ENCODE results near the gene RDH13. TPM values are rescaled to one million over a fixed set of nuclear protein-coding genes. Genes with fewer than 3 reads are reported as not detected.

Gene RDH13
- total RNA-seq, 1 donor from 2014 or later: 85.7 TPM

DNA sequence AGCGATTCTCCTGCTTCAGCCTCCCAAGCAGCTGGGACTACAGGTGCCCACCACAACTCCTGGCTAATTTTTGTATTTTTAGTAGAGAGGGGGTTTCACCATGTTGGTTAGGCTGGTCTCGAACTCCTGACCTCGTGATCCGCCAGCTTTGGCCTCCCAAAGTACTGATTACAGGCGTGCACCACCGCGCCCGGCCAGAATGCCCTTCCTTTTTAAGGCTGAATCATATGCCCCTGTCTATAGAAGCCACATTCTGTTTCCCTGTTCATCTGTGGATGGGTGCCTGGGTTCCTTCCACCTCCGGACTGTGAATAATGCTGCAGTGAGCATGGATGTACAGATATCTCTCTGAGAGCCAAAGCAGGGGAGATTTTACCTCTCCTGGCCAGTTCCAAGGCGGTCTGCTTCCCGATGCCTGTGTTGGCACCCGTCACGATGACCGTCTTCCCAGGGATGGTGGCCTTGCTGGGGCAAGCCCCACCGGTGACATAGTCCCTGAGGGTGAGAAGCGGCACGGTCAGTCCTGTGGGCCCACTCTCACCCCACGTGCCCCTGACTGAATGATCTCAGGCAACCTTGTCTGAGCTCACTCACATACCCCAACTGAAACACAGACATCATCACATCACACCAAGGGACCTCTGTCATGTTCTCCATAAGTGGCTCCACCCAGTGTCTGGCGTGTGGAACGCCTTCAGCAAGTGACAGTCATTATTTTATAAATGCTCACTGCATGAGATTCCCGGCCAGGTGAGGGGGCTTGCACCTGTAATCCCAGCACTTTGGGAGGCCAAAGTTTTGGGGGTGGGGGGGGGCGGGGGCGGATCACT lies 4.0 kb downstream of the RDH13 start:
- Mint-ChIP-seq H3K27ac (peak overlapping the region; percentile 100), H3K4me3 (peak overlapping the region; percentile 34), H3K27me3 (ENCODE audit: low read depth) (no peaks in the 10 kb centered on the region), H3K36me3 (peaks cover 28% of the 10 kb centered on the region), H3K4me1 (peaks cover 40% of the 10 kb centered on the region), H3K9me3 (no peaks in the 10 kb centered on the region)
- DNase-seq (ENCODE audit: low spot score in 2 of 2, unreplicated experiment in 2 of 2): no peak
- no peak for TF ChIP-seq CTCF (IDR thresholded peaks at IDR 0.05; ENCODE audit: unreplicated experiment)

DNA sequence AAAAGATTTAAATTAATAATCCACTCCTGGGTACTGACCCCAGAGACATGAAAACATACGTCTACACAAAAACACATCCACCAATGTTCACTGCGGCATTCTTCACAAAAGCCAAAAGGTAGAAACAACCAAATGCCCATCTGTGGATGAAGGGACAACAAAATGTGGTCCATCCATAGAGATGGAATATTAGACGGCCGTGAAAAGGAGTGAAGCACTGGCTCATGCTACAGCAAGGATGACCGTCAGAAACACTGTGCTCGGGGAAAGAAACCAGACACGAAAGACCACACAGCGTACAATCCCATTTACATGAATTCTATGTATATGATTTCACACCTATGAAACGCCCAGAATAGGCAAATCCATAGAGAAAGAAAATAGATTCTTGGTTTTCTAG lies 6.1 kb downstream of the RDH13 start:
- Mint-ChIP-seq H3K36me3 (peaks cover 42% of the 10 kb centered on the region), H3K27ac (no peak overlapping the region)
- no peak for TF ChIP-seq CTCF (IDR thresholded peaks at IDR 0.05; ENCODE audit: unreplicated experiment)

DNA sequence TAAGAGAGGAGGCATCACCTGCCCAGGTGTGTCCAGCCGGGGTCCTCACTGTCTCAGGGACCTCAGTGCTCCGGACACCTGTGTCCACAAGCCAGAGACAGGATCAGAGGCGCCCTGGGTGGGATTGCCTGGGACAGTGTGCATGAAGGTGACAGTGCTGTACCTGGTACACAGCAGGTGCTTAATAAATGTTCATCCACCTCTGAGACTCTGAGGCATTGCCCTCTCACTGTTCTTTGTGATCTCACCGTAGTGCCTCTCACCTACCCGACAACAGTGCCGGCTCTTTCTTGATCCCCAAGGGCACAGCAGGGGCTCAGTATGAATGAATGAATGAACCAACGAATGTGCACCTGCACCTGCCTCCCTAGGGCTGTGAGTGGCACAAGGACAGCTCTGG lies 9.2 kb downstream of the RDH13 start:
- Mint-ChIP-seq H3K27ac (no peak overlapping the region), H3K36me3 (peaks cover 49% of the 10 kb centered on the region), H3K27me3 (ENCODE audit: low read depth) (no peaks in the 10 kb centered on the region), H3K4me1 (peaks cover 4% of the 10 kb centered on the region), H3K9me3 (no peaks in the 10 kb centered on the region), H3K4me3 (no peak overlapping the region)
- no peak for TF ChIP-seq CTCF (IDR thresholded peaks at IDR 0.05; ENCODE audit: unreplicated experiment)
- no peak for DNase-seq (ENCODE audit: low spot score in 2 of 2, unreplicated experiment in 2 of 2)

More for the DNA sequence above, 6.1 kb downstream of the RDH13 start:
- H3K4me1 Mint-ChIP-seq: peaks cover 33% of the 10 kb centered on the region
- no peak overlapping the region for H3K4me3 Mint-ChIP-seq
- no peaks in the 10 kb centered on the region for H3K27me3 Mint-ChIP-seq (ENCODE audit: low read depth)
- DNase-seq (ENCODE audit: low spot score in 2 of 2, unreplicated experiment in 2 of 2): no peak
- H3K9me3 Mint-ChIP-seq: no peaks in the 10 kb centered on the region

- Mint-ChIP-seq H3K27me3 (ENCODE audit: low read depth) (no peaks in the 10 kb centered on the region), H3K9me3 (no peaks in the 10 kb centered on the region), H3K36me3 (peaks cover 47% of the 10 kb centered on the region), H3K4me3 (no peak overlapping the region), H3K4me1 (no peaks in the 10 kb centered on the region), H3K27ac (no peak overlapping the region)
- no peak for TF ChIP-seq CTCF (IDR thresholded peaks at IDR 0.05; ENCODE audit: unreplicated experiment)
- DNase-seq (ENCODE audit: low spot score in 2 of 2, unreplicated experiment in 2 of 2): no peak
Measured at GRCh38 chr19:55050749-55051532, 12.0 kb downstream of the RDH13 start.

GRCh38 chr19:55048446-55048845 lies 14.5 kb downstream of the RDH13 start:
- H3K9me3 Mint-ChIP-seq: no peaks in the 10 kb centered on the region
- no peak for TF ChIP-seq CTCF (IDR thresholded peaks at IDR 0.05; ENCODE audit: unreplicated experiment)
- H3K27me3 Mint-ChIP-seq (ENCODE audit: low read depth): no peaks in the 10 kb centered on the region
- no peak for DNase-seq (ENCODE audit: low spot score in 2 of 2, unreplicated experiment in 2 of 2)
- no peak overlapping the region for H3K27ac Mint-ChIP-seq
- H3K4me1 Mint-ChIP-seq: no peaks in the 10 kb centered on the region
- no peak overlapping the region for H3K4me3 Mint-ChIP-seq
- peaks cover 43% of the 10 kb centered on the region for H3K36me3 Mint-ChIP-seq

Data from mesothelial cell of epicardium (in vitro differentiated cells).